Prostate gland (tissue), 2 donors: ENCODE measurements around the gene RCOR3. TPM values are rescaled to one million over a fixed set of nuclear protein-coding genes. Genes with fewer than 3 reads are reported as not detected.
"Not testable (repeated sequence)": the region's sequence is repeated elsewhere in the genome, so short reads cannot be mapped to it uniquely, and the experiment has no call there.

Source experiments
- DNase-seq: peaks from one replicate; pipeline ENCODE4 v3.0.0-alpha.2; 2019; ENCODE audit warnings: low spot score
- H3K27ac ChIP-seq, 2 donors: fragments of 200-600 bp; sonication (generic); 2 replicates each; pipeline ENCODE4 v1.5.1; 2017 to 2019
- H3K27me3 ChIP-seq: fragments of 200-600 bp; sonication (generic); replicated peaks from 2 replicates; pipeline ENCODE4 v1.5.1; 2019; ENCODE audit not compliant: insufficient read depth
- H3K36me3 ChIP-seq, 2 donors: fragments of 200-600 bp; sonication (generic); 1 replicate in 1 of 2; 2 replicates in 1 of 2; pipeline versions ENCODE4 v1.5.1 to v1.8.1; 2017 to 2019
- H3K4me1 ChIP-seq: fragments of 200-600 bp; sonication (generic); replicated peaks from 2 replicates; pipeline ENCODE4 v1.5.1; 2019
- H3K4me3 ChIP-seq, 2 donors: fragments of 200-600 bp; sonication (generic); 2 replicates each; pipeline ENCODE4 v1.5.1; 2017 to 2019
- H3K9me3 ChIP-seq: fragments of 200-600 bp; sonication (generic); 2 replicates; pipeline ENCODE4 v1.5.1; 2017
- CTCF ChIP-seq, 4 experiments: fragments of 200-600 bp in 2 of 4; fragments of 450-650 bp in 2 of 4; sonication (generic) in 2 of 4; IDR thresholded peaks; 1 replicate in 3 of 4; 2 replicates in 1 of 4; pipeline ENCODE4 v1.5.1; 2016 to 2019; ENCODE audit warnings: antibody characterized with exemption in 4 of 4, mild to moderate bottlenecking in 2 of 4, moderate library complexity in 2 of 4
- POLR2A ChIP-seq: fragments of 450-650 bp; IDR thresholded peaks from one replicate; pipeline ENCODE4 v1.6.1; 2016; ENCODE audit warnings: antibody characterized with exemption, mild to moderate bottlenecking
- POLR2AphosphoS5 ChIP-seq: sonication (generic); formaldehyde crosslinking; IDR thresholded peaks from one replicate; pipeline ENCODE4 v1.6.1; 2017; ENCODE audit warnings: antibody characterized with exemption
- WGBS: methylation state at CpG from one replicate; pipeline ENCODE4 v1.1.5; 2018; 5-methylcytosine and 5-hydroxymethylcytosine counted together
- intact Hi-C: fragments of 100-400 bp; cut with DNase I; formaldehyde crosslinking; loops from one replicate; pipeline ENCODE4 v1.14.2; 2022
- total RNA-seq, 2 donors: library from RNA; depleted of rRNA; stranded (reverse); fragments of >200 nt; gene quantifications; one replicate each; pipeline ENCODE4 v1.1.0, GENCODE V29; 2016

RCOR3 gene
- total RNA-seq, 2 donors from 2014 or later = 56.4 to 78.3 TPM

DNA sequence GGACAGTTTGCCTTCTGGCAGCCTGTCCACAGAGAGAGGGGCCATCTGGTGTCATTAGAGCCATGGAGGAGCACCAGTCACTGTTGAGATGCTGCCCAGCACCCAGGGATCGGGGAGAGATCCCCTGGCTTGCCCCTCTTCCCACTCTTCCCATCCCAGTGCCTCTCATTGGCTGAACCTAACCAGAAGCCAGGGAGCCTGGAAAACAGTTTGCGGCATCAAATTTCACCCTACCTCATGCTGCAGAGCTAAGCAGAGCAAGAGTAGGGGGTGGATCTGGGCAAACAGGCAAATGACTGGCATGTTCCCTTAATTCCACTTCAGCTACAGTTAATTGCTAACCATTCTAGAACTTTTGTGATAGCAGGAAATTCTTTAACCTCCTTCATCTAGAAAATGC, 86.6 kb downstream of the RCOR3 start:
- Histone ChIP-seq H3K27me3 (no peaks in the 10 kb centered on the region), H3K36me3 (no peaks in the 10 kb centered on the region), H3K4me3 (no peak overlapping the region), H3K4me1 (no peaks in the 10 kb centered on the region), H3K9me3 (no peaks in the 10 kb centered on the region), H3K27ac (no peak overlapping the region)
- no peak for TF ChIP-seq CTCF (IDR thresholded peaks at IDR 0.05)
- no peak for TF ChIP-seq POLR2A
- no peak for TF ChIP-seq POLR2AphosphoS5
- intact Hi-C loops = no loop called here
- 82% methylated on average over 2 of the region's 2 CpGs for WGBS
- DNase-seq = no peak

DNA sequence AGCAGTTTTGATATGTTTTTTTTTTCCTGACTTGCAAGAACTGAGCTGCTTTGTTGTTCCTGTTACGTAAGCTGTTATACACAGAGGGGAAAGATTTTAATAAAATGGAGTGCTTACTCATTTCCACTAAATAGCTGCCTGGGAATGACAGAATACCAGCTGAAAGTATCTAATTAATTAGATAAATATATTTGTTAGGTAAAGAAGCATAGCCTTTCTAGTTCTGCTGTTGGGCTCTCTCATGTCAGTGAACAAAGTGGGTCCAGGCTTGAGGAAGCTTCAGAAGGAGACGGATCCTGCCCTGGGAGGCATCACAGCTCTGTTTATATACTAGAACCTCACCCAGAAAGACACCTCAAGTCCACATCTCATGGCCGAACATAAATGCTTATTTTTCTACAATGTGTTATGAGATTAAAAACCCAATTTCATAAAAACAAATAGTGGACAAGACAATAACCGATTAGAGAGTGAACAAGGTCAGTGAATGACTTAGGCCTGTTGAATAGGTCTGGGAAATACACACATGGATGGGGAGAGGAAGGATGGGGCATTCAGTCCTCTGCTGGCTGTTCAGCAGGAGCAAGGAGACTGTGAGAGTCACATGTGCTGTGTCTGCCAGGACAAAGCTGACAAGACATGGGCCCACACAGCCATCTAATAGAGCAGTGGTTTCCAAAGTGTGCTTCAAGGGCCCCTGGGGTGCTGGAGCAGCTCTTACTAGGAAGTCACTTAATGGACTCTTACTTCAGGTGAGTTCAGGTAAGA, 88.1 kb downstream of the RCOR3 start:
- no peak for TF ChIP-seq CTCF (IDR thresholded peaks at IDR 0.05)
- TF ChIP-seq POLR2A = no peak
- no peak for TF ChIP-seq POLR2AphosphoS5
- Histone ChIP-seq H3K27ac (no peak overlapping the region), H3K4me1 (no peaks in the 10 kb centered on the region), H3K36me3 (no peaks in the 10 kb centered on the region), H3K27me3 (no peaks in the 10 kb centered on the region), H3K4me3 (no peak overlapping the region), H3K9me3 (no peaks in the 10 kb centered on the region)
- intact Hi-C loops = no loop called here
- 91% methylated on average over 4 of the region's 4 CpGs for WGBS
- DNase-seq = no peak

- H3K36me3 ChIP-seq = no peaks in the 10 kb centered on the region
- H3K27me3 ChIP-seq = no peaks in the 10 kb centered on the region
- no peak overlapping the region for H3K4me3 ChIP-seq
- no peaks in the 10 kb centered on the region for H3K4me1 ChIP-seq
- no peak for TF ChIP-seq CTCF (IDR thresholded peaks at IDR 0.05)
- TF ChIP-seq POLR2AphosphoS5 = no peak
- TF ChIP-seq POLR2A = no peak
- no peak for DNase-seq
- H3K9me3 ChIP-seq = no peaks in the 10 kb centered on the region
- H3K27ac ChIP-seq = no peak overlapping the region
- intact Hi-C loops = no loop called here
Measured at GRCh38 chr1:211348547-211348946, 89.4 kb downstream of the RCOR3 start.

- Histone ChIP-seq H3K9me3 (no peaks in the 10 kb centered on the region), H3K4me3 (no peak overlapping the region), H3K36me3 (no peaks in the 10 kb centered on the region), H3K27ac (no peak overlapping the region), H3K4me1 (no peaks in the 10 kb centered on the region), H3K27me3 (no peaks in the 10 kb centered on the region)
- WGBS = 48% methylated on average over 2 of the region's 2 CpGs
- TF ChIP-seq POLR2A = no peak
- TF ChIP-seq CTCF (IDR thresholded peaks at IDR 0.05) = no peak
- peak; percentile 18 for TF ChIP-seq POLR2AphosphoS5
- intact Hi-C loops = no loop called here
- DNase-seq = no peak
Measured at GRCh38 chr1:211349741-211350140, 90.6 kb downstream of the RCOR3 start.

DNA sequence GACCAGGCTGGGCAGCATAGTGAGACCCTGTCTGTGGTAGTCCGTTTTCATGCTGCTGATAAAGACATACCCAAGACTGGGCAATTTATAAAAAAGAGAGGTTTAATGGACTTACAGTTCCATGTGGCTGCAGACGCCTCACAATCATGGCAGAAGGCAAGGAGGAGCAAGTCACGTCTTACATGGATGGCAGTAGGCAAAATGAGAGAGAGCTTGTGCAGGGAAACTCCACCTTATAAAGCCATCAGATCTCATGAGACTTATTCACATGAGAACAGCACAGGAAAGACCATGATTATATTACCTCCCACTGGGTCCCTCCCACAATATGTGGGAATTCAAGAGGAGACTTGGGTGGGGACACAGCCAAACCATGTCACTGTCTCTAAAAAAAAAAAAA, 92.9 kb downstream of the RCOR3 start:
- H3K36me3 ChIP-seq, H3K27ac ChIP-seq, H3K4me3 ChIP-seq, H3K9me3 ChIP-seq, H3K27me3 ChIP-seq, intact Hi-C loops, H3K4me1 ChIP-seq, DNase-seq: not testable (repeated sequence)
- 96% methylated on average over 3 of the region's 3 CpGs for WGBS
